ENCODE measurements around the gene DNAH17.

The DNAH17 gene

GRCh38 chr17:78610951-78611511, 33.8 kb upstream of the DNAH17 start:
- Mint-ChIP-seq H3K27ac (no peak overlapping the region), H3K4me3 (no peak overlapping the region), H3K4me1 (ENCODE audit: low read depth) (peaks cover 14% of the 10 kb centered on the region), H3K9me3 (no peaks in the 10 kb centered on the region), H3K36me3 (ENCODE audit: low read depth) (no peaks in the 10 kb centered on the region), H3K27me3 (peaks cover 29% of the 10 kb centered on the region)
- intact Hi-C loops (cut with micrococcal nuclease) = no loop called here

- H3K27me3 Mint-ChIP-seq = peaks cover 27% of the 10 kb centered on the region
- no peaks in the 10 kb centered on the region for H3K36me3 Mint-ChIP-seq (ENCODE audit: low read depth)
- H3K4me1 Mint-ChIP-seq (ENCODE audit: low read depth) = peaks cover 17% of the 10 kb centered on the region
- intact Hi-C loops (cut with micrococcal nuclease) = no loop called here
- H3K9me3 Mint-ChIP-seq = no peaks in the 10 kb centered on the region
- no peak overlapping the region for H3K27ac Mint-ChIP-seq
- no peak overlapping the region for H3K4me3 Mint-ChIP-seq
These were observed 32.0 kb upstream of the DNAH17 start for GRCh38 chr17:78609191-78609641.

- H3K9me3 Mint-ChIP-seq = no peaks in the 10 kb centered on the region
- peaks cover 27% of the 10 kb centered on the region for H3K27me3 Mint-ChIP-seq
- peaks cover 16% of the 10 kb centered on the region for H3K4me1 Mint-ChIP-seq (ENCODE audit: low read depth)
- H3K36me3 Mint-ChIP-seq (ENCODE audit: low read depth) = no peaks in the 10 kb centered on the region
- H3K27ac Mint-ChIP-seq = no peak overlapping the region
- no peak overlapping the region for H3K4me3 Mint-ChIP-seq
- intact Hi-C loops (cut with micrococcal nuclease) = no loop called here
These were observed 31.6 kb upstream of the DNAH17 start for GRCh38 chr17:78608804-78609186.

DNA sequence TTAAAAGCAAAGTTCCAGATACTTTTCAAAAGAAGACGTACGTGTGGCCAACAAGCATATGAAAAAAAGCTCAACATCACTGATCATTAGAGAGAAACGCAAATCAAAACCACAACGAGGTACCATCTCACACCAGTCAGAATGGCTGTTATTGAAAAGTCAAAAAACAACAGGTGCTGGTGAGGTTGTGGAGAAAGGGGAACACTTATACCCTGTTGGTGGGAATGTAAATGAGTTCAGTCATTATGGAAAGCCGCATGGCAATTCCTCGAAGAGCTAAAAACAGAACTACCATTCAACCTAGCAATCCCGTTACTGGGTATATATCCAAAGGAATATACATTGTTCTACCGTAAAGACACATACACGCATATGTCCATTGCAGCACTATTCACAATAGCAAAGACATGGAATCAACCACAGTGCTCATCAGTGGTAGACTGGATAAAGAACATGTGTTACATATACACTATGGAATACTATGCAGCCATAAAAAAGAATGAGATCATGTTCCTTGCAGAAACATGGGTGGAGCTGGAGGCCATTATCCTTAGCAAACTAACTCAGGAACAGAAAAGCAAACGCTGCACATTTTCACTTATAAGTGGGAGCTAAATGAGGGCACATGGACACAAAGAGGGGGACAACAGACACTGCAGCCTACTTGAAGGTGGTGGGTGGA, 31.1 kb upstream of the DNAH17 start:
- H3K36me3 Mint-ChIP-seq (ENCODE audit: low read depth) = no peaks in the 10 kb centered on the region
- H3K9me3 Mint-ChIP-seq = no peaks in the 10 kb centered on the region
- H3K27ac Mint-ChIP-seq = no peak overlapping the region
- peaks cover 27% of the 10 kb centered on the region for H3K27me3 Mint-ChIP-seq
- peaks cover 11% of the 10 kb centered on the region for H3K4me1 Mint-ChIP-seq (ENCODE audit: low read depth)
- H3K4me3 Mint-ChIP-seq = no peak overlapping the region
- intact Hi-C loops (cut with micrococcal nuclease) = no loop called here

- intact Hi-C loops (cut with micrococcal nuclease) = no loop called here
- Mint-ChIP-seq H3K27ac (no peak overlapping the region), H3K4me1 (ENCODE audit: low read depth) (peaks cover 9% of the 10 kb centered on the region), H3K9me3 (no peaks in the 10 kb centered on the region), H3K4me3 (no peak overlapping the region), H3K36me3 (ENCODE audit: low read depth) (no peaks in the 10 kb centered on the region), H3K27me3 (peaks cover 25% of the 10 kb centered on the region)
These were observed 29.8 kb upstream of the DNAH17 start for GRCh38 chr17:78607038-78607437.

DNA sequence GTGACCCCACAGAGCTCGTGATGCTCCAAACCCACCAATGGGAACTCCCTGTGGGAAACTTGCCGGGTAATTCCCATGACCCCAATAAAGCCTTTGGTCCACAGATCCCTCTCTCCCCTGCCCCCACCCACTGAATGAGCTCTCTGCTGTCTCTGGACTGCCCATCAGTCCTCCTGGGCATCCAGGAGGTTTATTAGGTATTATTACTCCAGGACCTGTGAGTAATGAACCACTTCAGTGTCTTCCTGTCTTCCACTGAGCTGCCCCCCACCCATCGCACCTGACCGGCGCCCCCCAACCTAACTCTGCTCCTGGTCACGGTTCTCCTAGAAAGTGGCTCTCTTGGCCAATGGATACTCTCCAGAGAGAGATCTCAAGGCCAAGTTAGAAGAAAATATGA, 28.7 kb upstream of the DNAH17 start:
- Mint-ChIP-seq H3K4me1 (ENCODE audit: low read depth) (peaks cover 9% of the 10 kb centered on the region), H3K4me3 (no peak overlapping the region), H3K27ac (no peak overlapping the region), H3K9me3 (no peaks in the 10 kb centered on the region), H3K36me3 (ENCODE audit: low read depth) (no peaks in the 10 kb centered on the region), H3K27me3 (peaks cover 14% of the 10 kb centered on the region)
- intact Hi-C loops (cut with micrococcal nuclease) = loop anchor here (1.0 kb wide), 1 partner anchor 109 kb away; no protein-coding TSS in a partner anchor

GRCh38 chr17:78605429-78605828, 28.2 kb upstream of the DNAH17 start:
- Mint-ChIP-seq H3K4me3 (no peak overlapping the region), H3K9me3 (no peaks in the 10 kb centered on the region), H3K4me1 (ENCODE audit: low read depth) (peaks cover 9% of the 10 kb centered on the region), H3K27me3 (peaks cover 11% of the 10 kb centered on the region), H3K36me3 (ENCODE audit: low read depth) (no peaks in the 10 kb centered on the region), H3K27ac (no peak overlapping the region)
- intact Hi-C loops (cut with micrococcal nuclease) = loop anchor here (1.0 kb wide), 1 partner anchor 108 kb away; no protein-coding TSS in a partner anchor

DNA sequence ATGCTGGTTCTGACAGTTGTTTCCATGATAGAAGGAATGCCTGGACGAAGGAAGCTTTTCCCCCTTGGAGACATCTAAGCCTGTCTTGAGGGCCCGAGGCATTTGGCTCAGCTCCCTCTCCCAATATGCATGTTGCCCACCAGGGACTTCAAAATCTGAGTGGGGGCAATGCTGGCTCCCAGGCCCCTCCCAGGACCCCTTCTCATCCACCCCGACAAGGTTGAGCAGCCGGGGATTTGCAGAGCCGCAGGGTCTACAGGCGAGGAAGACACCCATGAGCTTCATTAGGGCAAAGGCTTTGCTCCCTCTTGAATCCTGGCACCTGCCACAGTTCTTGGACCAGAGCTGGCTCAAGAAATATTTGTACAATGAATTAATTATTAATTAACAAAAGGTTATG, 25.1 kb upstream of the DNAH17 start:
- Mint-ChIP-seq H3K9me3 (no peaks in the 10 kb centered on the region), H3K4me3 (no peak overlapping the region), H3K36me3 (ENCODE audit: low read depth) (no peaks in the 10 kb centered on the region), H3K27me3 (peaks cover 3% of the 10 kb centered on the region), H3K4me1 (ENCODE audit: low read depth) (peaks cover 17% of the 10 kb centered on the region), H3K27ac (no peak overlapping the region)
- intact Hi-C loops (cut with micrococcal nuclease) = no loop called here

- intact Hi-C loops (cut with micrococcal nuclease) = no loop called here
- Mint-ChIP-seq H3K4me3 (no peak overlapping the region), H3K9me3 (no peaks in the 10 kb centered on the region), H3K36me3 (ENCODE audit: low read depth) (no peaks in the 10 kb centered on the region), H3K27ac (no peak overlapping the region), H3K4me1 (ENCODE audit: low read depth) (peaks cover 22% of the 10 kb centered on the region), H3K27me3 (peaks cover 1% of the 10 kb centered on the region)
These were observed 24.5 kb upstream of the DNAH17 start for GRCh38 chr17:78601577-78602190.

- Mint-ChIP-seq H3K4me3 (no peak overlapping the region), H3K4me1 (ENCODE audit: low read depth) (peaks cover 22% of the 10 kb centered on the region), H3K9me3 (no peaks in the 10 kb centered on the region), H3K36me3 (ENCODE audit: low read depth) (no peaks in the 10 kb centered on the region), H3K27me3 (peaks cover 1% of the 10 kb centered on the region), H3K27ac (no peak overlapping the region)
- intact Hi-C loops (cut with micrococcal nuclease) = no loop called here
These were observed 23.1 kb upstream of the DNAH17 start for GRCh38 chr17:78600181-78600721.

- Mint-ChIP-seq H3K27me3 (peaks cover 1% of the 10 kb centered on the region), H3K4me1 (ENCODE audit: low read depth) (peaks cover 21% of the 10 kb centered on the region), H3K4me3 (no peak overlapping the region), H3K9me3 (no peaks in the 10 kb centered on the region), H3K27ac (no peak overlapping the region), H3K36me3 (ENCODE audit: low read depth) (no peaks in the 10 kb centered on the region)
- intact Hi-C loops (cut with micrococcal nuclease) = no loop called here
These were observed 22.2 kb upstream of the DNAH17 start for GRCh38 chr17:78599419-78599818.

DNA sequence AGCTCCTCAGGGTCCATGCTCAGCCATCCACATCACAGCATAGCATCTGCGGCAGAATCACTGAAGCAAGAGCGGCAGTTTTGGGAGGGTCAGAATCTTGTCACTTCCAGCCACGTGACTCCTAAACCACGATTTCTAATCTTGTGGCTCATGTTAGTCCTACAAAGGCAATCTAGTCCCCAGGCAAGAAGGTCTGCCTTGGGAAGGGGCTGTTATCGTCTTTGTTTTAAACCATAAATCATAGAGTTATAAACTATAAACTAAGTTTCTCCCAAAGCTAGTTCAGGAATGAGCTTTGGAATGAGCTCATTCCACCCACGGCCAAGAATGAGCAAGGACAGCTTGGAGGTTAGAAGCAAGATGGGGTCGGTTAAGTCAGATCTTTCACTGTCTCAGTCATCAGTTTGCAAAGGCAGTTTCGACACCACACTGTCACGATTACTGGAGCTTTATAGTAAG, 20.8 kb upstream of the DNAH17 start:
- Mint-ChIP-seq H3K27ac (peak overlapping the region; percentile 66), H3K9me3 (no peaks in the 10 kb centered on the region), H3K27me3 (no peaks in the 10 kb centered on the region), H3K36me3 (ENCODE audit: low read depth) (no peaks in the 10 kb centered on the region), H3K4me3 (no peak overlapping the region), H3K4me1 (ENCODE audit: low read depth) (peaks cover 21% of the 10 kb centered on the region)
- intact Hi-C loops (cut with micrococcal nuclease) = no loop called here

DNA sequence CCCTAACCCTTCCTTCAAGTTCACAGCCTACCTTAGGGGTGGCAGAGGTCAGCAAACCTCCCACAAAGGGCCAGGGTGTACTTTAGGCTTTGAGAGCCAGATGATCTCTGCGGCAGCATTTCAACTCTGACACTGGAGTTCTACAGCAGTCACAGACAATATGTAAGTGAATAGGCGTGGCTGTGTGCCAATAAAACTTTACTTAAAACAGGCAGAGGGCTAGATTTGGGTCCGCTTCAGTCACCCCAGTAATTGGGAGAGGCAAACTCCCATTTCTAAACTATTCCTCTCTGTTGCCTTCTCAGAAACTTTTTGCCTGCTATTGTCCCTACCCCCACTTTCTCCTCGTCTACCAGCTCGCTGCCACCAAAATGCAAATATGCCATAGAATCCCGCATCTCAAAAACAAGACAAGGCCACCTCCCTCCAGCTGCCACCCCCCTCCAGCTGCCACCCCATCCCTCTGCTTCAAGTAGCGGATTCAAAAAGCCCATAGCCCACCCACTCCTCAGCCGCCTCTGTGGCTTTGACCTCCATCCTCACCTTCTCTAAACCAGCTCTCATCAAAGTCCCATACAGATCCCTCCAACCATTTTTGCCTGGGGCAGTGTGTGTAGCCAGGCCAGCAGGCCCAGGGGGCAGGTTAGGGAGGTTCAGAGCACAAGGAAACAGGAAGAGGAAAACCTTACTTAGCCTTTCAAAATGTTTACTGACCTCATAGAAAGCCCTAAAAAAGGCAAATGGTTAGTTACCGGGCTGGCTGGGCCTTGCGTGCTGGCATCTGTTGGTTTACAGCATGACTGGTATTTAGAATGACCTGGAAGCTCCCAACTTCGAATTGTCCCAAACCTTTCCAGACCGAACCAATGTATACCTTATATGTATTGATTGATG, 19.9 kb upstream of the DNAH17 start:
- H3K36me3 Mint-ChIP-seq (ENCODE audit: low read depth) = no peaks in the 10 kb centered on the region
- intact Hi-C loops (cut with micrococcal nuclease) = no loop called here
- no peak overlapping the region for H3K4me3 Mint-ChIP-seq
- no peaks in the 10 kb centered on the region for H3K9me3 Mint-ChIP-seq
- H3K27ac Mint-ChIP-seq = peak overlapping the region; percentile 66
- H3K4me1 Mint-ChIP-seq (ENCODE audit: low read depth) = peaks cover 30% of the 10 kb centered on the region
- no peaks in the 10 kb centered on the region for H3K27me3 Mint-ChIP-seq
